IPS-11a (cell line): ENCODE results near the gene RPS3A.
"Not testable (repeated sequence)": the region's sequence is repeated elsewhere in the genome, so short reads cannot be mapped to it uniquely, and the experiment has no call there.

Experiments used
- H3K4me3 ChIP-seq: one replicate; pipeline ENCODE4 v1.5.1; 2013; ENCODE audit warnings: low read depth, low read length, control low read depth

The RPS3A gene

GRCh38 chr4:151114338-151114737, 14.9 kb downstream of the RPS3A start:
- H3K4me3 ChIP-seq: no peak overlapping the region

GRCh38 chr4:151114986-151115385, 15.6 kb downstream of the RPS3A start:
- no peak overlapping the region for H3K4me3 ChIP-seq

- no peak overlapping the region for H3K4me3 ChIP-seq
Observed at GRCh38 chr4:151117371-151117962, 18.0 kb downstream of the RPS3A start.

- H3K4me3 ChIP-seq: no peak overlapping the region
Observed at GRCh38 chr4:151129796-151130195, 30.4 kb downstream of the RPS3A start.

GRCh38 chr4:151133311-151133710, 33.9 kb downstream of the RPS3A start:
- no peak overlapping the region for H3K4me3 ChIP-seq

GRCh38 chr4:151136048-151136447, 36.6 kb downstream of the RPS3A start:
- H3K4me3 ChIP-seq: not testable (repeated sequence)

- H3K4me3 ChIP-seq: no peak overlapping the region
Observed at GRCh38 chr4:151139814-151140213, 40.4 kb downstream of the RPS3A start.

- no peak overlapping the region for H3K4me3 ChIP-seq
Observed at GRCh38 chr4:151142758-151143157, 43.3 kb downstream of the RPS3A start.

GRCh38 chr4:151143162-151143561, 43.7 kb downstream of the RPS3A start:
- no peak overlapping the region for H3K4me3 ChIP-seq

- H3K4me3 ChIP-seq: no peak overlapping the region
Observed at GRCh38 chr4:151143811-151144210, 44.4 kb downstream of the RPS3A start.

GRCh38 chr4:151144329-151145072, 45.1 kb downstream of the RPS3A start:
- H3K4me3 ChIP-seq: no peak overlapping the region

- no peak overlapping the region for H3K4me3 ChIP-seq
Observed at GRCh38 chr4:151147000-151147399, 47.6 kb downstream of the RPS3A start.

- no peak overlapping the region for H3K4me3 ChIP-seq
Observed at GRCh38 chr4:151148261-151148660, 48.8 kb downstream of the RPS3A start.

- no peak overlapping the region for H3K4me3 ChIP-seq
Observed at GRCh38 chr4:151150821-151151580, 51.6 kb downstream of the RPS3A start.

GRCh38 chr4:151152028-151152427, 52.6 kb downstream of the RPS3A start:
- H3K4me3 ChIP-seq: no peak overlapping the region

GRCh38 chr4:151153585-151153984, 54.2 kb downstream of the RPS3A start:
- H3K4me3 ChIP-seq: no peak overlapping the region
